Endothelial cell of umbilical vein (primary cell): Measurements from ENCODE around the gene SH3RF3. TPM values are rescaled to one million over a fixed set of nuclear protein-coding genes. Genes with fewer than 3 reads are reported as not detected.

ENCODE experiments used
- BruUV-seq: library from RNA; stranded (reverse); fragments of 400-500 nt; replicated peaks from 2 replicates; lab custom pipeline; 2021; lab: Mats Ljungman, UMichigan
- CTCF ChIA-PET: fragments of 300-600, 350-600 bp; sonication (Branson Sonifier 250); formaldehyde crosslinking; loops from one replicate; lab custom pipeline; 2021; ENCODE audit warnings: antibody characterized with exemption, inconsistent platforms; lab: Charles Lee
- POLR2A ChIA-PET: fragments of 300-600, 350-600 bp; sonication (Branson Sonifier 250); formaldehyde crosslinking; loops from one replicate; lab custom pipeline; 2021; ENCODE audit warnings: antibody characterized with exemption, inconsistent platforms; lab: Charles Lee
- DNase-seq: peaks from one replicate; pipeline ENCODE4 v3.0.0-alpha.2; 2011; ENCODE audit warnings: low read depth, low spot score
- FAIRE-seq: peaks from 2 replicates; lab custom pipeline; 2011; peaks lifted over from hg19 to GRCh38; lab: Jason Lieb, UNC
- H2AFZ ChIP-seq: 2 replicates; pipeline ENCODE4 v1.6.0; 2012; ENCODE audit warnings: low read depth, low read length, control low read depth, inconsistent platforms
- H3K27ac ChIP-seq: 2 replicates; pipeline ENCODE4 v1.5.1; 2011; ENCODE audit warnings: low read depth, mild to moderate bottlenecking, control low read depth, low read length, moderate library complexity; ENCODE audit not compliant: insufficient read depth
- H3K27me3 ChIP-seq, 2 experiments: 2 replicates each; pipeline versions ENCODE4 v1.6.0 to v1.6.1; 2011; ENCODE audit warnings: low read length in 2 of 2, mixed read lengths in 1 of 2; ENCODE audit not compliant: control insufficient read depth in 2 of 2, insufficient read depth in 2 of 2
- H3K36me3 ChIP-seq, 2 experiments: 2 replicates in 1 of 2; 3 replicates in 1 of 2; pipeline ENCODE4 v1.5.1; 2011; ENCODE audit warnings: low read length in 2 of 2, mild to moderate bottlenecking in 1 of 2, moderate library complexity in 1 of 2; ENCODE audit not compliant: control insufficient read depth in 2 of 2, insufficient read depth in 2 of 2; ENCODE audit errors: extremely low read depth in 1 of 2
- H3K4me1 ChIP-seq: 3 replicates; pipeline ENCODE4 v1.5.1; 2011; ENCODE audit warnings: mild to moderate bottlenecking, low read length; ENCODE audit not compliant: control insufficient read depth, insufficient read depth; ENCODE audit errors: extremely low read depth
- H3K4me2 ChIP-seq: 2 replicates; pipeline ENCODE4 v1.6.1; 2011; ENCODE audit warnings: low read length, control low read depth, mixed read lengths; ENCODE audit not compliant: insufficient read depth
- H3K4me3 ChIP-seq, 3 experiments: fragments of 200-600 bp in 1 of 3; sonication (generic), shearing (Covaris generic) in 1 of 3; replicated peaks in 1 of 3; 2 replicates each; pipeline ENCODE4 v1.5.1; 2011 to 2016; ENCODE audit warnings: control low read depth in 3 of 3, low read length in 3 of 3, mild to moderate bottlenecking in 2 of 3, inconsistent platforms in 1 of 3, low read depth in 1 of 3, moderate library complexity in 1 of 3; ENCODE audit not compliant: insufficient read depth in 1 of 3
- H3K79me2 ChIP-seq: 2 replicates; pipeline ENCODE4 v1.6.0; 2012; ENCODE audit warnings: low read length, inconsistent platforms; ENCODE audit not compliant: control insufficient read depth, insufficient read depth
- H3K9ac ChIP-seq: replicated peaks from 2 replicates; pipeline ENCODE3; 2011; ENCODE audit warnings: low read length, control low read depth; ENCODE audit not compliant: insufficient read depth; ENCODE audit errors: extremely low read depth
- H3K9me1 ChIP-seq: replicated peaks from 3 replicates; pipeline ENCODE4 v1.6.0; 2011; ENCODE audit warnings: mild to moderate bottlenecking, low read length; ENCODE audit not compliant: control insufficient read depth, insufficient read depth; ENCODE audit errors: extremely low read depth
- H3K9me3 ChIP-seq: replicated peaks from 2 replicates; pipeline ENCODE4 v1.5.1; 2012; ENCODE audit warnings: low read length, inconsistent platforms; ENCODE audit not compliant: control insufficient read depth, insufficient read depth
- H4K20me1 ChIP-seq: replicated peaks from 2 replicates; pipeline ENCODE3; 2011; ENCODE audit warnings: mild to moderate bottlenecking, low read length; ENCODE audit not compliant: control insufficient read depth, insufficient read depth; ENCODE audit errors: extremely low read depth
- FOS ChIP-seq: IDR thresholded peaks from 2 replicates; pipeline ENCODE4 v1.6.1; 2011; ENCODE audit warnings: mild to moderate bottlenecking, low read length, moderate library complexity, borderline replicate concordance; ENCODE audit not compliant: insufficient read depth
- GATA2 ChIP-seq: IDR thresholded peaks from 2 replicates; pipeline ENCODE4 v1.7.0; 2011; ENCODE audit warnings: low read depth, mild to moderate bottlenecking, moderate library complexity, mixed read lengths, low read length; ENCODE audit not compliant: insufficient read length, insufficient read depth
- dilution Hi-C: fragments of 300-500 bp; cut with MboI; formaldehyde crosslinking; loops from one replicate; pipeline ENCODE4 v1.15.0; 2019; ENCODE audit warnings: low sequenced_read_pairs; ENCODE audit not compliant: extremely low pct_ligation_motif_present
- intact Hi-C: fragments of 100-400 bp; cut with micrococcal nuclease; formaldehyde crosslinking; loops from one replicate; pipeline ENCODE4 v1.10.0; 2022
- polyA plus RNA-seq, 4 experiments: library from polyadenylated mRNA; depleted of rRNA in 3 of 4; stranded (reverse) in 3 of 4; unstranded in 1 of 4; fragments of >200 nt; gene quantifications; 2 replicates each; pipeline versions ENCODE4 v1.2.1 to v1.2.3, GENCODE V29; 2011 to 2012; ENCODE audit warnings: missing spikeins in 1 of 4
- total RNA-seq: library from RNA; stranded (reverse); gene quantifications from 2 replicates; pipeline ENCODE4 v1.2.3, GENCODE V29; 2021
- TF ChIP-seq, protein P1 (sequence below): IDR thresholded peaks from 2 replicates; pipeline ENCODE4 v1.6.1; 2011; ENCODE audit not compliant: insufficient read depth, insufficient read length

SH3RF3 gene
- total and polyA plus RNA-seq, 2 donors (not counting 3 experiments of a cell fraction or from before 2014, with no cell fraction given) = 3.8 to 14.7 TPM

GRCh38 chr2:109399066-109399465 is 270.1 kb downstream of the SH3RF3 start:
- intact Hi-C loops (no loop called here), dilution Hi-C loops (no loop called here)
- POLR2A ChIA-PET = no interaction called here
- Histone ChIP-seq H3K4me2 (no peak overlapping the region), H3K79me2 (no peaks in the 10 kb centered on the region), H3K4me1 (no peaks in the 10 kb centered on the region), H3K4me3 (no peak overlapping the region), H3K27me3 (no peaks in the 10 kb centered on the region), H4K20me1 (no peaks in the 10 kb centered on the region), H3K9me3 (no peaks in the 10 kb centered on the region), H3K27ac (no peak overlapping the region), H3K9ac (no peak overlapping the region), H2AFZ (no peak overlapping the region), H3K36me3 (peaks cover 0 to 2% of the 10 kb centered on the region in 2 experiments), H3K9me1 (no peaks in the 10 kb centered on the region)
- BruUV-seq = no TSS peak
- DNase-seq = no peak
- TF ChIP-seq FOS = no peak
- CTCF ChIA-PET = interaction anchor here (2.2 kb wide), 1 partner anchor 111 kb away, joined by 7 read pairs; no protein-coding TSS in a partner anchor
- FAIRE-seq = no peak

DNA sequence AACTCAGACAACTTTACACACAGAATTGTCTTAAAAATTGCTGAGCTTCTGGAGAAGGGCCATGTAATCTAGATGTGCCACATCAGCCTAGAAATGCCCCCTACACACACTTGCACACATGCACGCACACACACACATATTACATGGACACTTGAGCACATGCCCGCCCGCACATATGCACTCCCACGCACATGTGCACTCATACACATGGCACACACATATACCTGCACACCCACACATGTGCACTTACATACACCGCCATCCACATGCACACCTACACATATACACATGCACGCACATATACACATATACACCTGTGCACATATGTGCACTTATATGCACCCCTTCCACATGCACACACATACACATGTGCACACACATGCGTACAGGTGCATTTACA is 271.1 kb downstream of the SH3RF3 start:
- Histone ChIP-seq H2AFZ (no peak overlapping the region), H3K4me3 (no peak overlapping the region), H3K27me3 (no peaks in the 10 kb centered on the region), H3K27ac (no peak overlapping the region), H3K79me2 (no peaks in the 10 kb centered on the region), H3K4me2 (no peak overlapping the region), H3K9me1 (no peaks in the 10 kb centered on the region), H4K20me1 (no peaks in the 10 kb centered on the region), H3K9me3 (no peaks in the 10 kb centered on the region), H3K36me3 (peaks cover 0 to 2% of the 10 kb centered on the region in 2 experiments), H3K4me1 (no peaks in the 10 kb centered on the region), H3K9ac (no peak overlapping the region)
- BruUV-seq = no TSS peak
- dilution Hi-C loops = no loop called here
- no peak for DNase-seq
- no peak for FAIRE-seq
- ChIA-PET POLR2A (no interaction called here), CTCF (interaction anchor here (2.2 kb wide), 1 partner anchor 110 kb away, joined by 7 read pairs; no protein-coding TSS in a partner anchor)
- no peak for TF ChIP-seq GATA2
- TF ChIP-seq, protein P1, sequence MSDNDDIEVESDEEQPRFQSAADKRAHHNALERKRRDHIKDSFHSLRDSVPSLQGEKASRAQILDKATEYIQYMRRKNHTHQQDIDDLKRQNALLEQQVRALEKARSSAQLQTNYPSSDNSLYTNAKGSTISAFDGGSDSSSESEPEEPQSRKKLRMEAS = peak; percentile 35
- intact Hi-C loops = no loop called here
